Vagina (tissue), 2 donors: Measurements from ENCODE around the gene SUGCT.

Experiments
- POLR2A ChIP-seq, 2 donors: fragments of 450-650 bp; IDR thresholded peaks; one replicate each; pipeline ENCODE4 v1.6.1; 2017; ENCODE audit warnings: antibody characterized with exemption in 2 of 2, mild to moderate bottlenecking in 2 of 2, moderate library complexity in 2 of 2
- TF ChIP-seq, protein P1 (sequence below), 3 experiments: fragments of 450-650 bp in 2 of 3; fragments of 200-600 bp in 1 of 3; sonication (generic) in 1 of 3; IDR thresholded peaks; one replicate each; pipeline ENCODE4 v1.5.1; 2017 to 2019; ENCODE audit warnings: antibody characterized with exemption in 3 of 3, mild to moderate bottlenecking in 2 of 3, moderate library complexity in 2 of 3

DNA sequence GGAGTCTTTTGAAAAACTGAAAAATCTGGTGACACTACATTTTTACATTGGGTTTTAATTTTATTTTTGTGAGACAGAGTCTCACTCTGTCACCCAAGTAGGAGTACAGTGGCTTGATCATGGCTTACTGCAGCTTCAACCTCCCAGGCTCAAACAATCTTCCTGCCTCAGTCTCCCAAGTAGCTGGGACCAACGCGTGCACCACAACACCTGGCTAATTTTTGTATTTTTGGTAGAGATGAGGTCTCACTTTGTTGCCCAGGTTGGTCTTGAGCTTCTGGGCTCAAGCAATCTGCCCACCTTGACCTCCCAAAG, 11.9 kb upstream of the SUGCT start:
- TF ChIP-seq, protein P1, sequence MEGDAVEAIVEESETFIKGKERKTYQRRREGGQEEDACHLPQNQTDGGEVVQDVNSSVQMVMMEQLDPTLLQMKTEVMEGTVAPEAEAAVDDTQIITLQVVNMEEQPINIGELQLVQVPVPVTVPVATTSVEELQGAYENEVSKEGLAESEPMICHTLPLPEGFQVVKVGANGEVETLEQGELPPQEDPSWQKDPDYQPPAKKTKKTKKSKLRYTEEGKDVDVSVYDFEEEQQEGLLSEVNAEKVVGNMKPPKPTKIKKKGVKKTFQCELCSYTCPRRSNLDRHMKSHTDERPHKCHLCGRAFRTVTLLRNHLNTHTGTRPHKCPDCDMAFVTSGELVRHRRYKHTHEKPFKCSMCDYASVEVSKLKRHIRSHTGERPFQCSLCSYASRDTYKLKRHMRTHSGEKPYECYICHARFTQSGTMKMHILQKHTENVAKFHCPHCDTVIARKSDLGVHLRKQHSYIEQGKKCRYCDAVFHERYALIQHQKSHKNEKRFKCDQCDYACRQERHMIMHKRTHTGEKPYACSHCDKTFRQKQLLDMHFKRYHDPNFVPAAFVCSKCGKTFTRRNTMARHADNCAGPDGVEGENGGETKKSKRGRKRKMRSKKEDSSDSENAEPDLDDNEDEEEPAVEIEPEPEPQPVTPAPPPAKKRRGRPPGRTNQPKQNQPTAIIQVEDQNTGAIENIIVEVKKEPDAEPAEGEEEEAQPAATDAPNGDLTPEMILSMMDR (IDR thresholded peaks at IDR 0.05): no peak
- no peak for TF ChIP-seq POLR2A (IDR thresholded peaks at IDR 0.05)
